ENCODE measurements around the gene GPS1. TPM values are rescaled to one million over a fixed set of nuclear protein-coding genes. Genes with fewer than 3 reads are reported as not detected.

Gene GPS1
- total RNA-seq, 2 donors from 2014 or later: 54.6 to 62.7 TPM

GRCh38 chr17:82063424-82064415 is 12.0 kb downstream of the GPS1 start:
- DNase-seq (ENCODE audit: low spot score): no peak
- intact Hi-C loops (cut with DNase I): no loop called here

DNA sequence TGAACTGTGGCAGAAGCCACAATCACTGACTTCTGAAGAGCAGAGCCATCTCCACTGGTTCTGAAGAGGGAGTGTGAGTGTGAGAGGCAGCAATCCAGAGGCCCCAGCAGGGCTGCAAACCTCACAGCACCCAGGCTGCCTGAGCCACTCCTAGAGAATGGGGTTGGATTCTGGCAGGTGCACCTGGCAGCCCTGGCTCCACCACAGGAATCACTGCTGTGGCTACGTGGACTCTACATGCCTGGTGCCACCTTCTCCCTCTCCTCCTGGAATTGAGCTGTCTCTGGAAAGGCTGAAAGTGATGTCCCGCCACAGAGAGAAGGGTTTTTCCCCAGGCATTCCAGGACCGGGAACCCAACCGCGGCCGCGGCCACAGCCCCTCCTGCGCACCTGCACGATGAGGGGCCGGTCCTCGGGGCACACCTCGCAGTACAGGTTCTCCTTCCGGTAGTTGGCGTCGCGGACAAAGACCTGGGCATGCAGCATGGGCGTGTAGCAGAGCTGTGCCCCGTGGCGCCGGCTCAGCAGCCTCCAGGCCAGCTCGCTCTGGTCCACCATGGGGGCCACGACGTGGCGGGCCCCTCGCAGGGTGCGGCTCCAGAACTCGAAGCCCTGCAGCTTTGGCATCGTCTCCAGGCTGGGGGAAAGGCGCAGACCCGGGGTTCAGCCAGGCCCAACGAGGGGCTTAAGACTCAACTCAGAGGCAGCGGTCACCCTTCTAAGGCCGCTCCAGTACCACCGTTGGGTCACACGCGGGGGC is 12.9 kb downstream of the GPS1 start:
- no peak for DNase-seq (ENCODE audit: low spot score)
- intact Hi-C loops (cut with DNase I): no loop called here

DNA sequence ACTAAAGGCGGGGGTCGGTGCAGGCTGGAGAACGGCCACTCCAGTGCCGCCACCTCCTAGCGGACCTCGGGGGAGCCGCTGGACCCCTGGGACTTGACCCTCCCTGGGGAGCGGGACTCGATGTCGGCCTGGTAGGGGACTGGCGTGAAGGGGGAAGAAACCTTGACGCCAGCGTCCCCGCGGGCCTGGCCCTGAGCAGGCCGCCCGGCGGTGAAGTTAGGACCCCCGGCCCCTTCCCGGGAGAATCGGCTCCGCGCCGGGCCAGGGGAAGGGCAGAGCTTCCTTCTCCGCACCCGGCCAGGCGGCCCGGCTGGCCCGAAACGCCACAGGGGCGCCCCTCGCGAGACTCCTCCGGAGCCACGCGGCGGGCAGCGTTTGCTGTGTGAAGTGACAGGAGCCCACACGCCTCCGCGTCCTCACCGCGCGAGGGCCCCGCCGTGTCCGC is 13.5 kb downstream of the GPS1 start:
- DNase-seq (ENCODE audit: low spot score): no peak
- intact Hi-C loops (cut with DNase I): no loop called here

GRCh38 chr17:82065638-82066303 is 14.1 kb downstream of the GPS1 start, which contains the start of gene DUS1L:
Gene DUS1L, minus strand, starts transcription at chr17:82065804. Its CDS starts 745 bp downstream, at chr17:82065059.
- peak; percentile 91 for DNase-seq (ENCODE audit: low spot score)

DNA sequence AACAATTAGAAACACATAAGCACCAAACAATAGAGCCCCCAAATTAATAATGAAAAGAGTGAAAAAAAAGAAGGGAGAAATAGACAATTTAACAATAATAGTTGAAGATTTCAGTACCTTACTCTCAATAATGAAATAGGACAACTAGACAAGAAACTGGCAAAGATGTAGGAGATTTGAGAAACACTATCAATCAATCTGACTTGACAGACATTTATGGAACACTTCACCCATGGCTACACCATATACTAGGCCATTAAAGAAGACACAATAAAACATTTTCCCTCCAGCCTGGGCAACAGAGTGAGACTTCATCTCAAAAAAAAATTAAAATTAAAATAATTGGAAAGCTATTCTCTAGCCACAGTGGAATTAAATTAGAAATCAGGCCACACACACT is 18.9 kb downstream of the GPS1 start:
- no peak for DNase-seq (ENCODE audit: low spot score)
- intact Hi-C loops (cut with DNase I): no loop called here

More at GRCh38 chr17:82065638-82066303, 14.1 kb downstream of the GPS1 start, which contains the start of gene DUS1L:
- intact Hi-C loops (cut with DNase I): no loop called here

GRCh38 chr17:82072827-82073226 is 21.1 kb downstream of the GPS1 start:
- intact Hi-C loops (cut with DNase I): no loop called here
- DNase-seq (ENCODE audit: low spot score): no peak

GRCh38 chr17:82073446-82073845 is 21.7 kb downstream of the GPS1 start:
- no peak for DNase-seq (ENCODE audit: low spot score)
- intact Hi-C loops (cut with DNase I): no loop called here

DNA sequence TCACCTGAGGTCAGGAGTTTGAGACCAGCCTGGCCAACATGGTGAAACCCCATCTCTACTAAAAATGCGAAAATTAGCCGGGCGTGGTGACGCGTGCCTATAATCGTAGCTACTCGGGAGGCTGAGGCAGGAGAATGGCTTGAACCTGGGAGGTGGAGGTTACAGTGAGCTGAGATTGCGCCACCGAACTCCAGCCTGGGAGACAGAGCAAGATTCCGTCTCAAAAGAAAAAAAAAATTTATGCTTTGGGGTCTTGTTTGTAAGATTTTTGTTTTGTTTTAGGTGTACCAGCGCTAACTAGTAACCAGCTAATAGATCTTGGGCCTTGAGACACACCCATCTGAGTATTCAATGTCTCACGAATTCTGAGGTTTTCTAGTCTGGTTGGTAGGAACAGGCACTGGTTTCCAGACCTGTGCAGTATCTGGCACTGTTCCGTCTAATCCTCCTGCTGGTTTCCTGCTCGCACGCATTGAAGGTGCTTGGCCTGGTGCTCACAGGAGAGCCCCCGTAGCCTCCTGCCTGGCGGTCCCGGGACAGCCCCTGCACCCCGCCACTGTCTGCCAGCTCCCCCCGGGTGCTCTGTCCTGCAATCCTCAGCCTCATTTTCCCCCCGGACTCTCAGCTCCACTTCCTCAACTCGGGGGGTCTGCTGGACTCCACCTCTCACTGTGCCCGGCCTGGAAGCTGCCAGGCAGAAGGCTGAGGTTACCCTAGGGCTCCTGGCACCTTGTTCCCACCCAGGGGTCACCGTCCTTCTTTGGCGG is 24.5 kb downstream of the GPS1 start:
- no peak for DNase-seq (ENCODE audit: low spot score)
- intact Hi-C loops (cut with DNase I): no loop called here

DNA sequence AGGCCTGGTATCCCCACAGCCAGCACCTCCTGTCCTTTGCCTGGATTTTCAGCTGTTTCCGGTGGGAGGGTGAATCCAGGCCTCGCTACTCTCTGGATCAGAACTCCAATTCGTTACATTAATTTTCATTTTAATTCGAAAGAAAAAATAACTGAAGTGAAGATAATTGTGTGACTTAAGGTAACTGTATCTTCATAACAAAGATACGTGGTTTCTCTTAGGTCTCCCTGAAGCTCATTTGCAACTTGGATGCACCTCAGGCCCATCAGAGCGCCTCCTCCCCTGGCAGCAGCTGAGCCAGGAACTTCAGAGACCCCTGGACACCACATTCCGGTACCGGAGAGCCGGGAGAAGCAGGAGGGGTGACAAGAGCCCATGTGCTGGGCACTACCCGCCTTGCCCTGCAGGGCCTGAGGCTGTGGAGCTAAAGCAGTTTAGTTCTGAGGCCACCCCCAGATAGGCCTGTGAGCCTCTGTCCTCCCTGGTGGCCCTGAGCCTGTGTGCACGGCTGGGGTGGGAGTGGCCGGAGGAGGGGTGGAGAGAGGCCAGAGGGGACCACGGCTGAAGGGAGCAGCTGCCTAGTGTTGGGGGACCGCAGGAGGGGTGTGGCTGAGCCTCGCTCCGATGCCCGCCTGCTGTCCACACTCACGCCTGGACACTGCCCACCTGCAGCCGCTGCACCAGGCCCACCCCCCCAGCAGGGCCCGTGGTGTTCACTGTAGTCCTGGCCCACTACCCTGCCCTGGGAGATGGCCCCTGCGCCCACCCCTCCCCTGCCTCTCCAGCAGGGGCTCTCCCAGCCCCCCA is 25.3 kb downstream of the GPS1 start:
- intact Hi-C loops (cut with DNase I): no loop called here
- DNase-seq (ENCODE audit: low spot score): no peak

DNA sequence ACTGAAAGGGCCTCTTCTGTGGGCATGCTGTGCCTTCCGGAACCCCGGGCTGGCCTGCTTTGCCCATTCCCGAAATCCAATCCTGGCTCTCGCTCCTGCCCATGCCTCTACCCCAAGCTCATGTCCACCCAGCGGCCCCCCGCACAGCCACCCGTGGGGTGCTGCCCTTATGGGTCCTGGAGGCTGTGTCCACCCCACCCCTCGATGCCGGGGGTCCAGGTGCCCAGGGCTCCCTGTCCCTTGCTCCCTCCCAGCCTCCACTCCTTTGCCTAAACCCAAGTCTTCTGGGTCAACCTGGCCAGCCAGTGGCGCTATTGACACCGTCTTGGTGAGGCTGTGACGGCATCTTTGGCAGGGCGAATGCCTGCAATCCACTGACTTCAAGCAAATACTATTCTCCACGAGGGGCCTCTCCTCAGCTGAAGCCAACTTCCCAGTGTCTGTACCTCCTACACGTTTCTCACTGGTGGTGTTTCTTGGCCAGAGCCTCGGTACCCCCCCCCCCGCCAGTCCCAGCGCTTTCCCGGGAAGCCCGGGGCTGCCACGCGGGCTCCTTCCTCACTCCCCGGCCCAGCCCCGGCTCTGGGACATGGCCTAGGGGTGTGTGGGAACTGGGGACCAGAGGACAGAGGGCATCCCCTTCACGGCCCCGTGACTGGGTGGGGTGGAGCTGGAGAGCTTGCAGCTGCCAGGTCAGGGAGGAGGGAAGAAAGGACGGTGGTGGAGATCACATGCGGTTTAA is 26.1 kb downstream of the GPS1 start:
- no peak for DNase-seq (ENCODE audit: low spot score)
- intact Hi-C loops (cut with DNase I): no loop called here

DNA sequence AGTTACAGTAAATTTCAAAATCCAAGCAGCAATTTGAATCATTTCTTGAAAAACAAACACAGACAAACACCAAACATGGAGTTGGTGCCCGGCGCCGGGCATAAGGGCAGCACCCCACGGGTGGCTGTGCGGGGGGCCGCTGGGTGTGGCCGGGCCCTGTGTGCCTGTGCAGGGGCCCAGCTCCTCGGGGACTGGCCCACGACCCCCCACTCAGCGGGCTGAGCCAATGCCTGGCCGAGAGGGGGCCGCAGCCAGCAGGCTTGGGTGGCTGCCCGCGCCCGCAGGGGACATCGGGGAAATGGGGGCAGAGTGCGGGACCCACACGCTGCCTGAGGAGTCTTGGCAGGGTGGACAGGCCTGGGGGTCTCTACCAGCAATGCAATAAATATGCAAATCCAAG is 26.7 kb downstream of the GPS1 start:
- intact Hi-C loops (cut with DNase I): no loop called here
- no peak for DNase-seq (ENCODE audit: low spot score)

GRCh38 chr17:82079001-82079677 is 27.4 kb downstream of the GPS1 start:
- DNase-seq (ENCODE audit: low spot score): no peak
- intact Hi-C loops (cut with DNase I): no loop called here

DNA sequence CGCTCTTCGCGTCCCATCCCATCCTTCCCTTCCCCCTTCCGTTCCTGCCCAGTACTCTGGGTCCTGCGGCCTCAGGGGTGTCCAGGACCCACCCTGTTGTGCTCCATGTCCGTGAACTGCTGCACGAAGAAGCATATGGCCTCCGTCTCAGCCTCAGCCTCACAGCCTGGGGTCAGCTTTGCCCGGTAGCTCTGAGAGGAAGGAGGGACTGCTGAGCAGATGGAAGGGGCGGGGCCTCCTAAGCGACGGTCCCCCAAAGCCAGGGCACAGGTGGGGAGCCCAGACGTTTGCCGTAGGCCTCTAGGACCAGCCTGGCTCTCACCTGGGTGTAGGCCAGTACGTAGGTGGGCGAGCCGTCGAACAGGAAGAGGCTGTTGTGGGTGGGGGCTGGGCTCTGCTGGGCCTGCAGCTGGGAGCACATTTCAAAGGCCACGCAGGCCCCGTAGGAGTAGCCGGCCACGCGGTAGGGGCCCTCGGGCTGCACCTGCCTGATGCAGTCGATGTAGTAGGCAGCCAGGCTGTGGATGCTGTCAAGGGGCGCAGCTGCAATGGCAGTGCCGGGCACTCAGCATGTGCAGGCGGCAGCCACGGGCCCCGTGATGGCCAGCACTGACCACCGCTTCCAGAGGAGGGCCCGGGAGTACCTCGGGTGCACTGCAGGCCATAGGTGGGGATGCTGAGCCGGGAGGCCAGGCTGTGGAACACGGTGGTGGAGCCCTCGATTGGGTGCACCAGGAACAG is 28.5 kb downstream of the GPS1 start:
- DNase-seq (ENCODE audit: low spot score): no peak
- intact Hi-C loops (cut with DNase I): no loop called here

GRCh38 chr17:82080789-82081464 is 29.2 kb downstream of the GPS1 start:
- intact Hi-C loops (cut with DNase I): no loop called here
- no peak for DNase-seq (ENCODE audit: low spot score)

DNA sequence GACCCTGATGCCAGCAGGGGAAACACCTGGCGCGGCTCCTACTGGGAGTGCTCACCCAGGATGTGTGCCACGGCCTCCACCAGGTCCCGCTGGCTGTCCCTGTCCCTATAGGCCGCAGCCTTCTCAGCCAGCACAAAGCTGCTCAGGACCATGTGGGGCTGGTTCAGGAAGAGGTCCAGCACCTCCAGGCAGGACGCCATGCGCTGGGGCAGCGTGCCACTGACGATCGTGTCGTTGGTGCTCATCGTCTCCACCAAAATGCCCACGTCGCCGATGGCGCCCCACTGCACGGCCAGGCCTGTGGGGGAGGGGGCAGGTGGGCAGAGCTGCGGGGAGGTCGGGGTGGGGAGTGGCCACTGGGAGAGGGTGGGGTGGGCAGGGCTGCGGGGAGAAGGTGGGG is 29.8 kb downstream of the GPS1 start:
- intact Hi-C loops (cut with DNase I): no loop called here
- no peak for DNase-seq (ENCODE audit: low spot score)

DNA sequence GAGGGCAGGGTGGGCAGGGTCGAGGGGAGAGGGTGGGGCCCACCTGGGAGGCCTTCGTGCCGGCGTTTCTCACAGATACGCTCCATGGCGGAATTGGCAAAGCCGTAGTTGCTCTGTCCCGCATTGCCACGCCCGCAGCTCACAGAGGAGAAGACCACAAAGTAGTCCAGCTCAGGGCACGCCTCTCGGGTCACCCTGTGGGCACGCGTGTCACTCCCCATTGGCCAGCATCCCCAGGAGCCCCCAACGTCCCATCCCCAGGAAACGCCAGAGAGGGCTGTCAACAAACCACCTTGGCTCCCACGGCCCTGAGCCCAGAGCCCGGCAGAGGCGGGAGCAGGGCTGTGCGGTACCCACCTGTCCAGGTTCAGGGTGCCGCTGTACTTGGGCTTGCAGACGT is 30.3 kb downstream of the GPS1 start:
- no peak for DNase-seq (ENCODE audit: low spot score)
- intact Hi-C loops (cut with DNase I): no loop called here

All from posterior vena cava (tissue), 2 donors.